SJCRH30 (cell line): ENCODE results near the gene MORC4. TPM values are rescaled to one million over a fixed set of nuclear protein-coding genes. Genes with fewer than 3 reads are reported as not detected.

Experiments
- DNase-seq, 2 experiments: peaks; one replicate each; pipeline ENCODE4 v3.0.0-alpha.2; 2015 to 2020
- H3K27ac ChIP-seq: fragments of 250-450 bp; sonication (Bioruptor Pico); 2 replicates; pipeline ENCODE4 v1.5.1; 2020; ENCODE audit warnings: mild to moderate bottlenecking, moderate library complexity
- H3K27me3 ChIP-seq: fragments of 250-450 bp; sonication (Bioruptor Pico); 2 replicates; pipeline ENCODE4 v1.5.1; 2020; ENCODE audit warnings: mild to moderate bottlenecking, moderate library complexity
- H3K36me3 ChIP-seq: fragments of 250-450 bp; sonication (Bioruptor Pico); 2 replicates; pipeline ENCODE4 v1.5.1; 2020; ENCODE audit warnings: mild to moderate bottlenecking, moderate library complexity
- H3K4me1 ChIP-seq: fragments of 250-450 bp; sonication (Bioruptor Pico); 2 replicates; pipeline ENCODE4 v1.5.1; 2020; ENCODE audit warnings: mild to moderate bottlenecking, moderate library complexity
- H3K4me3 ChIP-seq: fragments of 250-450 bp; sonication (Bioruptor Pico); 2 replicates; pipeline ENCODE4 v1.5.1; 2020; ENCODE audit warnings: mild to moderate bottlenecking, moderate library complexity
- H3K9me3 ChIP-seq: fragments of 250-450 bp; sonication (Bioruptor Pico); replicated peaks from 2 replicates; pipeline ENCODE4 v1.5.1; 2020; ENCODE audit warnings: mild to moderate bottlenecking, moderate library complexity
- total RNA-seq: library from RNA; depleted of rRNA; stranded (reverse); fragments of >200 nt; shearing (Covaris generic); gene quantifications from 2 replicates; pipeline ENCODE4 v1.2.3, GENCODE V29; 2014

The MORC4 gene
- total RNA-seq, 1 experiment from 2014 or later = 22.9 TPM

GRCh38 chrX:106905064-106905708 lies 94.8 kb downstream of the MORC4 start:
- H3K27me3 ChIP-seq = no peaks in the 10 kb centered on the region
- no peaks in the 10 kb centered on the region for H3K36me3 ChIP-seq
- no peak overlapping the region for H3K27ac ChIP-seq
- DNase-seq = no peak
- H3K4me1 ChIP-seq = peaks cover 15% of the 10 kb centered on the region
- no peak overlapping the region for H3K4me3 ChIP-seq
- H3K9me3 ChIP-seq = no peaks in the 10 kb centered on the region

DNA sequence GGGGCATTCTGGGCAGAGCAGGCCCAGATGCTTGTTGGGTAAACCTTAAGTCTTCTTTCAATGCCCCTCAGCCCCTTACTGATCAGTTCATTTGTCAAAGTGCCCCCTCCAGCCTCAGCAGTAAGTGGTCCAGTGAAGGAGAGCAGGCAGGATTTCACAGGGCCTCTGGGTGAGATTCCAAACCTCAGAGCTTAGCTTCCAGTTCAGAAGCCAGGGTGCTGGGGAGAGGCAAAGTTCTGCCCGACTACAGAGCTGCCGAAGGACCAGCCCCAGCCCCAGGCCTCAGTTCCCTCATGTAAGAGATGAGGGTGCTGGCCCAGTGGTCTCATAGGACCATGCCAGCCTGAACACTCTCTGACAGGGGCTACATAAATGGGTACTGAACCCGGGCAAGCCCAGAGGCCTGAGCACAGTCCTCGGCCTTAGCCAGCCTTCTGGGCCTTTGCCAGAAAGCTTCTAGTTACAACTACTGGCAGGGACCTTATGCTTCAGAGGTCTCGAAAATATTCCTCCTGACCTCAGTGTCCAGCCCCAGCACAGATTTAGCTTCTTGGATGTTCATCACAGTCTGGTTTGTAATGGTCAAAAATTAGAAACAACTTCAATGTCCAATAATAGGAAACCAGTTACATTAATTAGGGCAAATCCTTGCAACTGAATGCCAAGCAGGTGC lies 96.0 kb downstream of the MORC4 start:
- H3K4me3 ChIP-seq = no peak overlapping the region
- no peak overlapping the region; the same call in 1 of the 2 replicates for H3K27ac ChIP-seq
- H3K27me3 ChIP-seq = no peaks in the 10 kb centered on the region
- H3K4me1 ChIP-seq = peaks cover 19% of the 10 kb centered on the region
- peak in 1 of 2 experiments; percentile 39 for DNase-seq
- no peaks in the 10 kb centered on the region for H3K36me3 ChIP-seq
- no peaks in the 10 kb centered on the region for H3K9me3 ChIP-seq

- H3K27me3 ChIP-seq = no peaks in the 10 kb centered on the region
- no peak within 1 kb of the TSS for H3K4me3 ChIP-seq
- H3K4me1 ChIP-seq = peaks cover 24% of the 10 kb centered on the region
- DNase-seq = peak; percentile 54 to 81
- H3K36me3 ChIP-seq = no peaks in the 10 kb centered on the region; the same call in 1 of the 2 replicates
- no peak within 1 kb of the TSS; the same call in 1 of the 2 replicates for H3K27ac ChIP-seq
- no peaks in the 10 kb centered on the region for H3K9me3 ChIP-seq
Observed at GRCh38 chrX:106903291-106903824, 96.7 kb downstream of the MORC4 start, which contains the start of gene RIPPLY1. RIPPLY1 (minus strand) TSS chrX:106903341; CDS start chrX:106903287, 54 bp downstream.

DNA sequence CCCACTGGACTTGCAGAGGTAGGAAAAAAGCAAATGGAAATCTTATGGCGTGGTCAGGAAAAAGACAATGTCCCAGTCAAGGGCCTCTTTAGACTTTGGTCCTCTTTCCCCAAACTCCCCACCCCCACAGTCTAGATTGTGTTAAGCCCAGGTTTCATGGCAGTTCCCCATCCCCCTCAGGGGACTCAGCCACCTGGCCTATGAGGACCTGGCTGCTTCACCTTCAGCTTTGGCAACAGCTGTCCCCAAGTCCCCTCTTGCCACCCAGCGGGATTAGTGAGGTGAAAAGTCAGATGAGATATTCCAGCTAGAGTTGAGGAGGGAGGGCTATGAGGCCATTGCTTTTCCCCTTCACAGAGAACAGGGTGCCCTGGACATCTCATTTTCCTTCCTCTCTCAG lies 97.3 kb downstream of the MORC4 start:
- no peaks in the 10 kb centered on the region for H3K27me3 ChIP-seq
- no peak overlapping the region for H3K27ac ChIP-seq
- H3K36me3 ChIP-seq = no peaks in the 10 kb centered on the region; the same call in 1 of the 2 replicates
- H3K4me3 ChIP-seq = no peak overlapping the region
- H3K9me3 ChIP-seq = no peaks in the 10 kb centered on the region
- H3K4me1 ChIP-seq = peaks cover 24% of the 10 kb centered on the region
- peak in 1 of 2 experiments; percentile 10 for DNase-seq

GRCh38 chrX:106901781-106902219 lies 98.2 kb downstream of the MORC4 start:
- Histone ChIP-seq H3K4me3 (no peak overlapping the region), H3K27ac (no peak overlapping the region), H3K27me3 (no peaks in the 10 kb centered on the region), H3K9me3 (no peaks in the 10 kb centered on the region), H3K4me1 (peaks cover 24% of the 10 kb centered on the region), H3K36me3 (no peaks in the 10 kb centered on the region; the same call in 1 of the 2 replicates)
- no peak for DNase-seq

- no peak overlapping the region for H3K27ac ChIP-seq
- H3K4me3 ChIP-seq = no peak overlapping the region
- no peaks in the 10 kb centered on the region for H3K9me3 ChIP-seq
- no peak for DNase-seq
- H3K36me3 ChIP-seq = no peaks in the 10 kb centered on the region; the same call in 1 of the 2 replicates
- peaks cover 24% of the 10 kb centered on the region for H3K4me1 ChIP-seq
- no peaks in the 10 kb centered on the region for H3K27me3 ChIP-seq
Observed at GRCh38 chrX:106901341-106901740, 98.7 kb downstream of the MORC4 start.

- peaks cover 33% of the 10 kb centered on the region for H3K4me1 ChIP-seq
- DNase-seq = no peak
- no peaks in the 10 kb centered on the region for H3K9me3 ChIP-seq
- no peaks in the 10 kb centered on the region; the same call in 1 of the 2 replicates for H3K36me3 ChIP-seq
- no peak overlapping the region for H3K4me3 ChIP-seq
- H3K27ac ChIP-seq = no peak overlapping the region
- H3K27me3 ChIP-seq = no peaks in the 10 kb centered on the region
Observed at GRCh38 chrX:106899841-106900240, 100.2 kb downstream of the MORC4 start.

DNA sequence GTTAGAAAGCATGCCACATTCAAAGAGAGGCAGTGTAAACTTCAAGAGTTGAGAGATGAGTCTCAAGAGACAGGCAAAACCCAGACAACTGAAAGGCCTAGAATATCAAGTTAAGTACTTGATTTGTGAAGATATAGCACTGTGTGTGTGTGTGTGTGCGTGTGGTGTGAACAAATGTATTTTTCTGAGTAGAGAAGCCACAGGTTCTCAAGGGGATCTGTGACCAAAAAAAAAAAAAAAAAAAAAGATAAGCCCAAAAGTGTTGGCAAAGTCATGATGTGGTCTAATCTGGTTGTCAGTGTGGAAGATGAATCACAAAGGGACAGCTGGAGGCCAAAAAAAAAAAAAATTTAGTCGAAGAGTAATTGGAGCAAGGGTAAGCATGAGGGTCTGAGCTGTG lies 100.7 kb downstream of the MORC4 start:
- Histone ChIP-seq H3K9me3 (no peaks in the 10 kb centered on the region), H3K27ac (no peak overlapping the region), H3K27me3 (no peaks in the 10 kb centered on the region), H3K4me3 (no peak overlapping the region), H3K36me3 (no peaks in the 10 kb centered on the region; the same call in 1 of the 2 replicates), H3K4me1 (peaks cover 39% of the 10 kb centered on the region)
- DNase-seq = no peak

DNA sequence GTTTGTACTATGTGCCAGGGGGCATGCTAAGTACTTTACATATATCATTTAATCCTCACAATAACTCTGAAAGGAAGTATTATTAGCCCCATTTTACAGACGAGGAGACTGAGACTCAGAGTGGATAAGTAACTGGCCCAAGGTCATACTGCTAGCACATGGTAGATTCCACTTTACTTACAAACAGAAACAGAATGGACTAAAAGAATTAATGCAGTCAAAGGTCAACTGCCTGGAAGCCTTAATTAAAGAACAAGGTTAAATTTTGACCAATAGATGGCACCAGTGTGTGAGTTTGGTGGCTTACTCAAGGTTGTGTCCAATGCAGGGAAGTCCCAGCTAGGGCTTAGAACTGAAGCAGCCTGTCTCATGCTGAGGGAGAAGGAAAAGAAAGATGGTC lies 101.5 kb downstream of the MORC4 start:
- Histone ChIP-seq H3K36me3 (no peaks in the 10 kb centered on the region; the same call in 1 of the 2 replicates), H3K27ac (no peak overlapping the region), H3K4me3 (no peak overlapping the region), H3K27me3 (no peaks in the 10 kb centered on the region), H3K4me1 (peaks cover 33% of the 10 kb centered on the region), H3K9me3 (no peaks in the 10 kb centered on the region)
- peak in 1 of 2 experiments; percentile 47 for DNase-seq

DNA sequence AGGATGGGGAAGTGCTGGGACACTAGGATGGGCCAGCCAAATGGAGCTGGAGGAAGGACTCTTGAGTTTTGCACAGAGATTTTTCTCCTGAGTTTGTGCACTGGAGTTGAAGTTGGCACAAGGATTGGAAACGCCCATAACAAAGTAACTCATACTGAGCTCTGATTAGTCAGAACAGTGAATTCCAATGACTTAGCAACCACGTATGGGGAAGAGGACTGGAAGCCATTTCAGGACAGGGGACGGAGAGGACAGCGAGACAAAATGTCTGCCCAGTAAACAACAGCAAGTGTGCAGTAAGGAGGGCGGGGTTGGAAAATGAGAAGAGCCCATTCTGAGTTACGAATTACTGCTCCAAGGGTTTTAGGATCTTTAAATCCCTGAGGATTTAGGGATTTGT lies 102.8 kb downstream of the MORC4 start:
- DNase-seq = peak in 1 of 2 experiments; percentile 44
- no peaks in the 10 kb centered on the region for H3K27me3 ChIP-seq
- peaks cover 24% of the 10 kb centered on the region for H3K4me1 ChIP-seq
- H3K27ac ChIP-seq = no peak overlapping the region
- H3K36me3 ChIP-seq = no peaks in the 10 kb centered on the region; the same call in 1 of the 2 replicates
- H3K9me3 ChIP-seq = no peaks in the 10 kb centered on the region
- no peak overlapping the region for H3K4me3 ChIP-seq

GRCh38 chrX:106894978-106895452 lies 105.0 kb downstream of the MORC4 start:
- Histone ChIP-seq H3K27ac (no peak overlapping the region), H3K4me1 (peaks cover 24% of the 10 kb centered on the region)
- DNase-seq = peak; percentile 45 to 73

GRCh38 chrX:106894392-106894909 lies 105.6 kb downstream of the MORC4 start:
- peak; percentile 65 to 78 for DNase-seq
- H3K36me3 ChIP-seq = no peaks in the 10 kb centered on the region; the same call in 1 of the 2 replicates
- no peaks in the 10 kb centered on the region for H3K9me3 ChIP-seq
- H3K4me1 ChIP-seq = peaks cover 22% of the 10 kb centered on the region
- no peak overlapping the region for H3K27ac ChIP-seq
- no peak overlapping the region for H3K4me3 ChIP-seq
- H3K27me3 ChIP-seq = no peaks in the 10 kb centered on the region

More at GRCh38 chrX:106894978-106895452, 105.0 kb downstream of the MORC4 start:
- Histone ChIP-seq H3K9me3 (no peaks in the 10 kb centered on the region), H3K36me3 (no peaks in the 10 kb centered on the region; the same call in 1 of the 2 replicates), H3K27me3 (no peaks in the 10 kb centered on the region), H3K4me3 (no peak overlapping the region)

- Histone ChIP-seq H3K9me3 (no peaks in the 10 kb centered on the region), H3K4me1 (peaks cover 15% of the 10 kb centered on the region), H3K27ac (no peak overlapping the region), H3K36me3 (no peaks in the 10 kb centered on the region), H3K27me3 (no peaks in the 10 kb centered on the region), H3K4me3 (no peak overlapping the region)
- DNase-seq = no peak
Observed at GRCh38 chrX:106891762-106892460, 108.1 kb downstream of the MORC4 start.
